Osteocyte (in vitro differentiated cells): Measurements from ENCODE around the gene DCAF7. TPM values are rescaled to one million over a fixed set of nuclear protein-coding genes. Genes with fewer than 3 reads are reported as not detected.

Experiments
- DNase-seq: peaks from one replicate; pipeline ENCODE4 v3.0.0; 2021; ENCODE audit warnings: mixed read lengths; ENCODE audit not compliant: unreplicated experiment; ENCODE audit errors: extremely low spot score
- H3K27ac Mint-ChIP-seq: one replicate; pipeline ENCODE4 v1.8.0; 2021; ENCODE audit warnings: mild to moderate bottlenecking, mixed read lengths; ENCODE audit not compliant: unreplicated experiment
- H3K27me3 Mint-ChIP-seq: one replicate; pipeline ENCODE4 v1.8.0; 2021; ENCODE audit warnings: mixed read lengths; ENCODE audit not compliant: unreplicated experiment
- H3K36me3 Mint-ChIP-seq: one replicate; pipeline ENCODE4 v1.8.0; 2021; ENCODE audit warnings: mixed read lengths; ENCODE audit not compliant: unreplicated experiment
- H3K4me1 Mint-ChIP-seq: one replicate; pipeline ENCODE4 v1.8.0; 2021; ENCODE audit warnings: mixed read lengths; ENCODE audit not compliant: unreplicated experiment
- H3K4me3 Mint-ChIP-seq: one replicate; pipeline ENCODE4 v1.8.0; 2021; ENCODE audit warnings: mild to moderate bottlenecking, moderate library complexity, mixed read lengths; ENCODE audit not compliant: unreplicated experiment
- H3K9me3 Mint-ChIP-seq: one replicate; pipeline ENCODE4 v1.8.0; 2021; ENCODE audit warnings: mixed read lengths; ENCODE audit not compliant: unreplicated experiment
- CTCF ChIP-seq: fragments of 200-600 bp; sonication (generic); IDR thresholded peaks from 2 replicates; pipeline ENCODE4 v1.5.0; 2021; ENCODE audit warnings: antibody characterized with exemption, mild to moderate bottlenecking, moderate library complexity
- total RNA-seq: library from RNA; stranded (reverse); gene quantifications from 2 replicates; pipeline ENCODE4 v1.2.1, GENCODE V29; 2021

Gene DCAF7
- total RNA-seq, 1 donor from 2014 or later = 93.9 TPM

- no peak for DNase-seq
- H3K27ac Mint-ChIP-seq = no peak overlapping the region
- no peak for TF ChIP-seq CTCF
- no peaks in the 10 kb centered on the region for H3K9me3 Mint-ChIP-seq
- peaks cover 9% of the 10 kb centered on the region for H3K4me1 Mint-ChIP-seq
- no peak overlapping the region for H3K4me3 Mint-ChIP-seq
- peaks cover 20% of the 10 kb centered on the region for H3K36me3 Mint-ChIP-seq
- H3K27me3 Mint-ChIP-seq = no peaks in the 10 kb centered on the region
These were observed 81.3 kb downstream of the DCAF7 start for GRCh38 chr17:63631626-63632025.

GRCh38 chr17:63633742-63634141 is 83.5 kb downstream of the DCAF7 start:
- Mint-ChIP-seq H3K9me3 (no peaks in the 10 kb centered on the region), H3K27ac (no peak overlapping the region), H3K27me3 (no peaks in the 10 kb centered on the region), H3K4me3 (no peak overlapping the region), H3K36me3 (peaks cover 22% of the 10 kb centered on the region), H3K4me1 (peaks cover 2% of the 10 kb centered on the region)
- no peak for TF ChIP-seq CTCF
- no peak for DNase-seq

GRCh38 chr17:63634163-63634562 is 83.9 kb downstream of the DCAF7 start:
- Mint-ChIP-seq H3K4me3 (no peak overlapping the region), H3K27ac (peak overlapping the region; percentile 59), H3K27me3 (no peaks in the 10 kb centered on the region), H3K9me3 (no peaks in the 10 kb centered on the region), H3K36me3 (peaks cover 24% of the 10 kb centered on the region), H3K4me1 (peaks cover 2% of the 10 kb centered on the region)
- no peak for TF ChIP-seq CTCF
- no peak for DNase-seq

- H3K27ac Mint-ChIP-seq = no peak overlapping the region
- H3K9me3 Mint-ChIP-seq = no peaks in the 10 kb centered on the region
- no peak for TF ChIP-seq CTCF
- peaks cover 2% of the 10 kb centered on the region for H3K4me1 Mint-ChIP-seq
- no peaks in the 10 kb centered on the region for H3K27me3 Mint-ChIP-seq
- H3K36me3 Mint-ChIP-seq = peaks cover 25% of the 10 kb centered on the region
- H3K4me3 Mint-ChIP-seq = no peak overlapping the region
- DNase-seq = no peak
These were observed 84.5 kb downstream of the DCAF7 start for GRCh38 chr17:63634816-63635215.

GRCh38 chr17:63635290-63635689 is 85.0 kb downstream of the DCAF7 start:
- H3K4me3 Mint-ChIP-seq = no peak overlapping the region
- TF ChIP-seq CTCF = no peak
- no peak overlapping the region for H3K27ac Mint-ChIP-seq

More at GRCh38 chr17:63635290-63635689, 85.0 kb downstream of the DCAF7 start:
- H3K27me3 Mint-ChIP-seq = no peaks in the 10 kb centered on the region
- peaks cover 25% of the 10 kb centered on the region for H3K36me3 Mint-ChIP-seq
- peaks cover 2% of the 10 kb centered on the region for H3K4me1 Mint-ChIP-seq
- no peaks in the 10 kb centered on the region for H3K9me3 Mint-ChIP-seq
- no peak for DNase-seq
